GM12878 (cell line): ENCODE data around the gene MYO1H. TPM values are rescaled to one million over a fixed set of nuclear protein-coding genes. Genes with fewer than 3 reads are reported as not detected.

Source experiments
- ATAC-seq: fragments of 200-7000 bp; cut with Tn5 transposase; 3 replicates; pipeline ENCODE4 v1.9.1; 2020; ENCODE audit warnings: mild to moderate bottlenecking, moderate library complexity
- BruUV-seq: library from RNA; stranded (reverse); fragments of 400-500 nt; replicated peaks from 2 replicates; lab custom pipeline; 2021; lab: Mats Ljungman, UMichigan
- CTCF ChIA-PET: fragments of 300-600 bp; sonication (Branson Sonifier 250); formaldehyde crosslinking; extraction: SDS; loops from one replicate; lab custom pipeline; 2021; ENCODE audit warnings: inconsistent platforms; lab: Yijun Ruan, JAX
- POLR2A ChIA-PET: fragments of 350-600 bp; formaldehyde crosslinking; extraction: SDS; loops from one replicate; lab custom pipeline; 2021; ENCODE audit warnings: inconsistent platforms; lab: Charles Lee
- RAD21 ChIA-PET: fragments of 300-600 bp; sonication (Branson Sonifier 250); formaldehyde crosslinking; loops from one replicate; lab custom pipeline; 2023; ENCODE audit warnings: antibody characterized with exemption; ENCODE audit not compliant: unreplicated experiment; lab: Charles Lee
- SMC1A ChIA-PET: fragments of 300-600 bp; sonication (Branson Sonifier 250); formaldehyde crosslinking; loops from one replicate; lab custom pipeline; 2023; ENCODE audit not compliant: unreplicated experiment, uncharacterized antibody; lab: Charles Lee
- DNase-seq: peaks from one replicate; pipeline ENCODE4 v3.0.0-alpha.2; 2011; ENCODE audit warnings: low read depth, low spot score
- FAIRE-seq: peaks from 3 replicates; lab custom pipeline; 2011; peaks lifted over from hg19 to GRCh38; lab: Jason Lieb, UNC
- H2AFZ ChIP-seq: 2 replicates; pipeline ENCODE4 v1.6.0; 2011; ENCODE audit warnings: low read depth, low read length, control low read depth; ENCODE audit not compliant: control insufficient read depth
- H3K27ac ChIP-seq: 2 replicates; pipeline ENCODE4 v1.5.1; 2011; ENCODE audit warnings: control low read depth; ENCODE audit not compliant: control insufficient read depth, insufficient read depth
- H3K27me3 ChIP-seq, 2 experiments: replicated peaks in 1 of 2; 2 replicates each; pipeline versions ENCODE4 v1.6.0 to v1.6.1; 2011; ENCODE audit warnings: low read length in 1 of 2; ENCODE audit not compliant: control insufficient read depth in 2 of 2, insufficient read depth in 2 of 2
- H3K36me3 ChIP-seq, 2 experiments: 2 replicates each; pipeline ENCODE4 v1.5.1; 2011; ENCODE audit warnings: low read length in 1 of 2; ENCODE audit not compliant: control insufficient read depth in 2 of 2, insufficient read depth in 2 of 2
- H3K4me1 ChIP-seq: 2 replicates; pipeline ENCODE4 v1.6.1; 2011; ENCODE audit warnings: mild to moderate bottlenecking, low read length, moderate library complexity, mixed read lengths; ENCODE audit not compliant: control insufficient read depth, insufficient read depth
- H3K4me2 ChIP-seq: 2 replicates; pipeline ENCODE4 v1.6.0; 2011; ENCODE audit warnings: control low read depth; ENCODE audit not compliant: control insufficient read depth, insufficient read depth
- H3K4me3 ChIP-seq: fragments of 200-600 bp; sonication (generic); 2 replicates; pipeline ENCODE4 v1.5.1; 2016
- H3K79me2 ChIP-seq: 2 replicates; pipeline ENCODE4 v1.6.0; 2011; ENCODE audit warnings: low read length; ENCODE audit not compliant: control insufficient read depth, insufficient read depth
- H3K9ac ChIP-seq: 2 replicates; pipeline ENCODE4 v1.8.0; 2011; ENCODE audit warnings: low read length, control low read depth, mixed read lengths; ENCODE audit not compliant: control insufficient read depth, insufficient read depth
- H3K9me3 ChIP-seq: replicated peaks from 3 replicates; pipeline ENCODE4 v1.5.1; 2011; ENCODE audit warnings: mild to moderate bottlenecking, low read length; ENCODE audit not compliant: control insufficient read depth, insufficient read depth
- H4K20me1 ChIP-seq: 2 replicates; pipeline ENCODE4 v1.6.0; 2011; ENCODE audit not compliant: control insufficient read depth, insufficient read depth
- FOS ChIP-seq: IDR thresholded peaks from 3 replicates; pipeline ENCODE4 v1.6.1; 2011; ENCODE audit warnings: borderline replicate concordance; ENCODE audit not compliant: insufficient read length; ENCODE audit errors: extremely low read depth
- GABPA ChIP-seq: IDR thresholded peaks from 2 replicates; pipeline ENCODE4 v1.6.1; 2014; ENCODE audit warnings: antibody characterized with exemption, low read depth, mild to moderate bottlenecking, inconsistent platforms
- IKZF2 ChIP-seq, 2 experiments: fragments of 450-650 bp; IDR thresholded peaks; 2 replicates each; pipeline ENCODE4 v1.6.1; 2017; ENCODE audit warnings: mild to moderate bottlenecking in 2 of 2, moderate library complexity in 2 of 2
- MEF2A ChIP-seq: IDR thresholded peaks from 2 replicates; pipeline ENCODE4 v1.6.1; 2011; ENCODE audit warnings: low read depth, mild to moderate bottlenecking, low read length, moderate library complexity; ENCODE audit not compliant: insufficient read depth
- MXI1 ChIP-seq: fragments of 150-350 bp; IDR thresholded peaks from 2 replicates; pipeline ENCODE4 v1.6.1; 2011; ENCODE audit warnings: low read depth, mild to moderate bottlenecking, inconsistent platforms, low read length, improper control_type of control experiment
- NR2C2 ChIP-seq: IDR thresholded peaks from 2 replicates; pipeline ENCODE4 v1.6.1; 2011; ENCODE audit warnings: borderline replicate concordance, low read depth; ENCODE audit not compliant: control insufficient read depth, insufficient read length
- POLR2AphosphoS2 ChIP-seq: IDR thresholded peaks from 2 replicates; pipeline ENCODE4 v1.6.1; 2011; ENCODE audit warnings: low read depth, mild to moderate bottlenecking, low read length, improper control_type of control experiment, moderate library complexity
- RUNX3 ChIP-seq: IDR thresholded peaks from 2 replicates; pipeline ENCODE4 v1.6.1; 2012; ENCODE audit warnings: low read length, inconsistent platforms
- SMC3 ChIP-seq: IDR thresholded peaks from 2 replicates; pipeline ENCODE4 v1.6.1; 2011; ENCODE audit warnings: low read length, improper control_type of control experiment, borderline replicate concordance
- WGBS: methylation state at CpG from one replicate; pipeline ENCODE4 v1.1.6; 2016; ENCODE audit warnings: low lambda C conversion rate; ENCODE audit not compliant: insufficient replicate concordance, insufficient coverage; ENCODE audit errors: missing lambda C conversion rate; 5-methylcytosine and 5-hydroxymethylcytosine counted together
- in situ Hi-C: fragments of 300-500 bp; cut with MboI; formaldehyde crosslinking; loops from 9 replicates; pipeline ENCODE4 v1.14.3; 2018; ENCODE audit warnings: mixed read lengths
- intact Hi-C: fragments of 100-400 bp; cut with micrococcal nuclease; formaldehyde crosslinking; loops from one replicate; pipeline ENCODE4 v1.14.2; 2022; ENCODE audit not compliant: unreplicated experiment
- polyA plus RNA-seq, 11 experiments: library from polyadenylated mRNA; depleted of rRNA in 4 of 11; unstranded in 6 of 11; stranded (reverse) in 5 of 11; fragments of >200 nt; fragmentation: Nextera tagmentation in 4 of 11; fragmentation: Illumina TruSeq in 1 of 11; extraction: Ambion mirVana in 4 of 11; extraction: Trizol in 1 of 11; gene quantifications; 1 replicate in 1 of 11; 2 replicates in 10 of 11; pipeline versions ENCODE4 v1.2.1 to v1.2.3, GENCODE V29; 2011 to 2016; ENCODE audit warnings: inconsistent platforms in 2 of 11, missing spikeins in 2 of 11, low read depth in 1 of 11
- total RNA-seq, 4 experiments: library from RNA; depleted of rRNA in 3 of 4; stranded (reverse); fragments of >200 nt in 3 of 4; fragmentation: Illumina TruSeq in 1 of 4; extraction: Trizol in 1 of 4; gene quantifications; 2 replicates each; pipeline versions ENCODE4 v1.2.1 to v1.2.3, GENCODE V29; 2013 to 2021
- TF ChIP-seq, protein P1 (sequence below): fragments of 450-650 bp; IDR thresholded peaks from 2 replicates; pipeline ENCODE4 v1.6.1; 2016; ENCODE audit warnings: mild to moderate bottlenecking
- TF ChIP-seq, protein P2 (sequence below): IDR thresholded peaks from 2 replicates; pipeline ENCODE4 v1.6.1; 2012; ENCODE audit warnings: low read depth, low read length, improper control_type of control experiment
- TF ChIP-seq, protein P3 (sequence below): fragments of 450-650 bp; IDR thresholded peaks from 2 replicates; pipeline ENCODE4 v1.6.1; 2017; ENCODE audit warnings: borderline replicate concordance

Gene MYO1H
- total and polyA plus RNA-seq, 10 of the 15 experiments (the other 5 are each of a cell fraction or from before 2014, with no cell fraction given), result 0.05 TPM; not detected in 9

DNA sequence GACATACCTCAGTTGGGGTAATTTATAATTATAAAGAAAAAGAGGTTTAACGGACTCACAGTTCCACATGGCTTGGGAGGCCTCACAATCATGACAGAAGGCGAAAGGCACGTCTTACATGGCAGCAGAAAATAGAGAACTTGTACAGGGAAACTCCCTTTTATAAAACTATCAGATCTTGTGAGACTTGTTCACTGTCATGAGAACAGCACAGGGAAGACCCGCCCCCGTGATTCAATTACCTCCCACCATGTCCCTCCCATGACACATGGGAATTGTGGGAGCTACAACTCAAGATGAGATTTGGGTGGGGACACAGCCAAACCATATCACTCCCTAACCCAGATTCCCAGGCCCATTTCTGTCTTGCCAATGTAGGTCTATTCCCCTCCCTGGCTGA is 22.1 kb downstream of the MYO1H start:
- Histone ChIP-seq H4K20me1 (no peaks in the 10 kb centered on the region), H3K4me2 (no peak overlapping the region), H3K9ac (no peak overlapping the region), H3K36me3 (no peaks in the 10 kb centered on the region), H3K27ac (no peak overlapping the region), H3K4me3 (no peak overlapping the region), H2AFZ (no peak overlapping the region), H3K79me2 (no peaks in the 10 kb centered on the region), H3K9me3 (peaks cover 3% of the 10 kb centered on the region; the same call in 1 of the 3 replicates), H3K27me3 (peaks cover 0 to 1% of the 10 kb centered on the region in 2 experiments; a peak in 2 of 4 replicates), H3K4me1 (no peaks in the 10 kb centered on the region)
- no peak for TF ChIP-seq NR2C2
- ChIA-PET POLR2A (no interaction called here), SMC1A (no interaction called here), CTCF (no interaction called here), RAD21 (no interaction called here)
- no TSS peak for BruUV-seq
- DNase-seq, result no peak
- 31% methylated on average over 5 of the region's 5 CpGs for WGBS
- ATAC-seq, result no peak
- no peak for FAIRE-seq
- intact Hi-C loops (no loop called here), in situ Hi-C loops (no loop called here)

DNA sequence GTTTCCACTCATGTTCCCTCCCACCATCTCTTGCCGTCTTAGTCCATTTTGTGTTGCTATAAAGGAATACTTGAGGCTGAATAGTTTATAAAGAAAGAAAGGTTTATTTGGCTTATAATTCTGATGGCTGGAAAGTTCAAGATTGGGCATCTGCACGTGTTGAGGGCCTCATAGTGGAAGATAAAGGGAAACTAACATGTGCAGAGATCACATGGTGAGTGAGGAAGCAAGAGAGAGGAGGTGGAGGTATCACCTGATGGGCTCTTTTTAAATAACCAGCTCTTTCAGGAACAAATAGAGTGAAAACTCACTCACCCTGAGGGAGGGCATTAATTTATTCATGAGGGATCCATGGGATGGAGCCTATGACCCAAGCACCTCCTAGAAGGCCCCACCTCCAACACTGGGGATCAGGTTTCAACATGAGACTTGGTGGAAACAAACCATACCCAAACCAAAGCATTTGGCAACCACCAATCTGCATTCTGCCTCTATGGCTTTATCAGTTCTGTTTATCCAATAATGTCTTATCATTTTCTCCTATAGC is 29.5 kb downstream of the MYO1H start:
- 24% methylated on average over 2 of the region's 2 CpGs for WGBS
- no peak for TF ChIP-seq IKZF2 (IDR thresholded peaks at IDR 0.05)
- no peak for TF ChIP-seq RUNX3
- no peak for TF ChIP-seq SMC3
- TF ChIP-seq MXI1, result no peak
- no peak for TF ChIP-seq GABPA
- TF ChIP-seq, protein P1, sequence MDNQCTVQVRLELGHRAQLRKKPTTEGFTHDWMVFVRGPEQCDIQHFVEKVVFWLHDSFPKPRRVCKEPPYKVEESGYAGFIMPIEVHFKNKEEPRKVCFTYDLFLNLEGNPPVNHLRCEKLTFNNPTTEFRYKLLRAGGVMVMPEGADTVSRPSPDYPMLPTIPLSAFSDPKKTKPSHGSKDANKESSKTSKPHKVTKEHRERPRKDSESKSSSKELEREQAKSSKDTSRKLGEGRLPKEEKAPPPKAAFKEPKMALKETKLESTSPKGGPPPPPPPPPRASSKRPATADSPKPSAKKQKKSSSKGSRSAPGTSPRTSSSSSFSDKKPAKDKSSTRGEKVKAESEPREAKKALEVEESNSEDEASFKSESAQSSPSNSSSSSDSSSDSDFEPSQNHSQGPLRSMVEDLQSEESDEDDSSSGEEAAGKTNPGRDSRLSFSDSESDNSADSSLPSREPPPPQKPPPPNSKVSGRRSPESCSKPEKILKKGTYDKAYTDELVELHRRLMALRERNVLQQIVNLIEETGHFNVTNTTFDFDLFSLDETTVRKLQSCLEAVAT, result no peak
- no peak for TF ChIP-seq FOS
- no peak for TF ChIP-seq POLR2AphosphoS2
- no peak for TF ChIP-seq MEF2A
- TF ChIP-seq, protein P2, sequence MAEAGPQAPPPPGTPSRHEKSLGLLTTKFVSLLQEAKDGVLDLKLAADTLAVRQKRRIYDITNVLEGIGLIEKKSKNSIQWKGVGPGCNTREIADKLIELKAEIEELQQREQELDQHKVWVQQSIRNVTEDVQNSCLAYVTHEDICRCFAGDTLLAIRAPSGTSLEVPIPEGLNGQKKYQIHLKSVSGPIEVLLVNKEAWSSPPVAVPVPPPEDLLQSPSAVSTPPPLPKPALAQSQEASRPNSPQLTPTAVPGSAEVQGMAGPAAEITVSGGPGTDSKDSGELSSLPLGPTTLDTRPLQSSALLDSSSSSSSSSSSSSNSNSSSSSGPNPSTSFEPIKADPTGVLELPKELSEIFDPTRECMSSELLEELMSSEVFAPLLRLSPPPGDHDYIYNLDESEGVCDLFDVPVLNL, result no peak
- TF ChIP-seq, protein P3, sequence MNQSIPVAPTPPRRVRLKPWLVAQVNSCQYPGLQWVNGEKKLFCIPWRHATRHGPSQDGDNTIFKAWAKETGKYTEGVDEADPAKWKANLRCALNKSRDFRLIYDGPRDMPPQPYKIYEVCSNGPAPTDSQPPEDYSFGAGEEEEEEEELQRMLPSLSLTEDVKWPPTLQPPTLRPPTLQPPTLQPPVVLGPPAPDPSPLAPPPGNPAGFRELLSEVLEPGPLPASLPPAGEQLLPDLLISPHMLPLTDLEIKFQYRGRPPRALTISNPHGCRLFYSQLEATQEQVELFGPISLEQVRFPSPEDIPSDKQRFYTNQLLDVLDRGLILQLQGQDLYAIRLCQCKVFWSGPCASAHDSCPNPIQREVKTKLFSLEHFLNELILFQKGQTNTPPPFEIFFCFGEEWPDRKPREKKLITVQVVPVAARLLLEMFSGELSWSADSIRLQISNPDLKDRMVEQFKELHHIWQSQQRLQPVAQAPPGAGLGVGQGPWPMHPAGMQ, result no peak
- TF ChIP-seq, all 136 proteins: peak for 0
- FAIRE-seq, result no peak
- POLR2A ChIA-PET, result no interaction called here
- Histone ChIP-seq H4K20me1 (no peaks in the 10 kb centered on the region), H3K4me1 (no peaks in the 10 kb centered on the region), H3K9me3 (no peaks in the 10 kb centered on the region), H3K27ac (no peak overlapping the region), H3K4me2 (no peak overlapping the region), H3K79me2 (no peaks in the 10 kb centered on the region), H3K9ac (no peak overlapping the region), H3K4me3 (no peak overlapping the region), H2AFZ (no peak overlapping the region), H3K36me3 (no peaks in the 10 kb centered on the region), H3K27me3 (no peaks in the 10 kb centered on the region; a peak in 2 of 4 replicates)
- ATAC-seq, result no peak
- SMC1A ChIA-PET, result no interaction called here
- no peak for DNase-seq
- in situ Hi-C loops (no loop called here), intact Hi-C loops (no loop called here)
- RAD21 ChIA-PET, result no interaction called here
- no TSS peak for BruUV-seq
- CTCF ChIA-PET, result interaction anchor here (1.3 to 2.4 kb wide), 3 partner anchors 13 to 51 kb away, joined by 4 to 10 read pairs (median 7); no protein-coding TSS in a partner anchor
